K562 (cell line): Measurements from ENCODE around the gene GPR37L1. TPM values are rescaled to one million over a fixed set of nuclear protein-coding genes. Genes with fewer than 3 reads are reported as not detected.

ENCODE experiments used
- ADNP ChIP-seq: fragments of 200-800 bp; sonication (Bioruptor generic); IDR thresholded peaks from 2 replicates; pipeline ENCODE4 v1.6.1; 2016; ENCODE audit warnings: missing genetic modification characterization, missing compliant biosample characterization
- ASH1L ChIP-seq: fragments of 450-650 bp; IDR thresholded peaks from 2 replicates; pipeline ENCODE4 v1.6.1; 2018; ENCODE audit warnings: borderline replicate concordance, mild to moderate bottlenecking, low read depth; ENCODE audit not compliant: partially characterized antibody
- COPS2 ChIP-seq: fragments of 450-650 bp; conservative IDR thresholded peaks from 2 replicates; pipeline ENCODE4 v1.6.1; 2016; ENCODE audit warnings: mild to moderate bottlenecking, moderate library complexity
- DDX20 ChIP-seq: fragments of 450-650 bp; IDR thresholded peaks from 2 replicates; pipeline ENCODE4 v1.6.1; 2016; ENCODE audit warnings: missing genetic modification characterization, low read depth, mild to moderate bottlenecking, missing compliant biosample characterization, moderate library complexity
- EP300 ChIP-seq: IDR thresholded peaks from 2 replicates; pipeline ENCODE4 v1.6.1; 2012; ENCODE audit warnings: low read length, improper control_type of control experiment
- KDM5B ChIP-seq: fragments of 200-600 bp; sonication (generic); IDR thresholded peaks from 2 replicates; pipeline ENCODE4 v1.6.1; 2012; ENCODE audit warnings: low read depth, mild to moderate bottlenecking, moderate library complexity, low read length, control low read depth, inconsistent platforms; ENCODE audit not compliant: insufficient replicate concordance
- KHSRP ChIP-seq: fragments of 450-650 bp; IDR thresholded peaks from 2 replicates; pipeline ENCODE4 v1.6.1; 2017
- MYBL2 ChIP-seq, 2 experiments: fragments of 450-650 bp in 1 of 2; sonication (generic) in 1 of 2; formaldehyde crosslinking in 1 of 2; IDR thresholded peaks; 2 replicates each; pipeline versions ENCODE4 v1.6.1 to v1.8.1; 2017 to 2022; ENCODE audit warnings: borderline replicate concordance in 1 of 2, inconsistent platforms in 1 of 2, low read depth in 1 of 2, mild to moderate bottlenecking in 1 of 2, missing genetic modification reagents in 1 of 2, moderate library complexity in 1 of 2
- MYC ChIP-seq, 2 experiments: fragments of 250-450 bp in 1 of 2; sonication (Bioruptor Pico) in 1 of 2; IDR thresholded peaks; 2 replicates each; pipeline versions ENCODE4 v1.5.1 to v1.6.1; 2012 to 2021; ENCODE audit warnings: low read depth in 2 of 2, borderline replicate concordance in 1 of 2, improper control_type of control experiment in 1 of 2, low read length in 1 of 2, mild to moderate bottlenecking in 1 of 2, moderate library complexity in 1 of 2
- NFRKB ChIP-seq: fragments of 450-650 bp; IDR thresholded peaks from 2 replicates; pipeline ENCODE4 v1.6.1; 2016; ENCODE audit warnings: low read depth
- RBM39 ChIP-seq: fragments of 200-400 bp; formaldehyde crosslinking; optimal IDR thresholded peaks from 2 replicates; pipeline ENCODE3; 2018; ENCODE audit warnings: low read depth, low read length
- TAF1 ChIP-seq: IDR thresholded peaks from 2 replicates; pipeline ENCODE4 v1.6.1; 2011; ENCODE audit warnings: mild to moderate bottlenecking, low read length, moderate library complexity; ENCODE audit not compliant: insufficient read depth, control insufficient read depth, severe bottlenecking; ENCODE audit errors: extremely low read depth
- TCF7L2 ChIP-seq: fragments of 150-350 bp; IDR thresholded peaks from 2 replicates; pipeline ENCODE4 v1.6.1; 2016; ENCODE audit warnings: low read depth, mild to moderate bottlenecking, low read length, moderate library complexity
- ZNF316 ChIP-seq: fragments of 450-650 bp; IDR thresholded peaks from 2 replicates; pipeline ENCODE4 v1.6.1; 2016
- ZNF318 ChIP-seq, 2 experiments: fragments of 450-650 bp; IDR thresholded peaks; 2 replicates each; pipeline ENCODE4 v1.6.1; 2016; ENCODE audit warnings: mild to moderate bottlenecking in 2 of 2, borderline replicate concordance in 1 of 2, low read depth in 1 of 2, moderate library complexity in 1 of 2
- ZNF717 ChIP-seq: fragments of 250-450 bp; sonication (Bioruptor Pico); IDR thresholded peaks from 2 replicates; pipeline ENCODE4 v1.5.0; 2021
- polyA plus RNA-seq, 8 experiments: library from polyadenylated mRNA; depleted of rRNA in 4 of 8; stranded (reverse) in 5 of 8; unstranded in 3 of 8; fragments of >200 nt; fragmentation: Nextera tagmentation in 2 of 8; fragmentation: Illumina TruSeq in 1 of 8; extraction: Ambion mirVana in 2 of 8; extraction: Trizol in 1 of 8; gene quantifications; 2 replicates each; pipeline versions ENCODE4 v1.2.1 to v1.2.3, GENCODE V29; 2011 to 2014; ENCODE audit warnings: inconsistent platforms in 1 of 8, missing spikeins in 1 of 8
- total RNA-seq, 7 experiments: library from RNA; depleted of rRNA in 6 of 7; stranded (reverse); fragments of >200 nt in 6 of 7; fragmentation: Illumina TruSeq in 2 of 7; extraction: Trizol in 2 of 7; gene quantifications; 2 replicates each; pipeline versions ENCODE4 v1.2.1 to v1.2.3, GENCODE V29; 2011 to 2021; ENCODE audit warnings: low replicate concordance in 1 of 7
- TF ChIP-seq, protein P1 (sequence below): fragments of 250-450 bp; sonication (Bioruptor Pico); IDR thresholded peaks from 2 replicates; pipeline ENCODE4 v1.4.0; 2020; ENCODE audit warnings: borderline replicate concordance

Gene GPR37L1
- total and polyA plus RNA-seq, 9 of the 15 experiments (the other 6 are each of a cell fraction or from before 2014, with no cell fraction given), result not detected

DNA sequence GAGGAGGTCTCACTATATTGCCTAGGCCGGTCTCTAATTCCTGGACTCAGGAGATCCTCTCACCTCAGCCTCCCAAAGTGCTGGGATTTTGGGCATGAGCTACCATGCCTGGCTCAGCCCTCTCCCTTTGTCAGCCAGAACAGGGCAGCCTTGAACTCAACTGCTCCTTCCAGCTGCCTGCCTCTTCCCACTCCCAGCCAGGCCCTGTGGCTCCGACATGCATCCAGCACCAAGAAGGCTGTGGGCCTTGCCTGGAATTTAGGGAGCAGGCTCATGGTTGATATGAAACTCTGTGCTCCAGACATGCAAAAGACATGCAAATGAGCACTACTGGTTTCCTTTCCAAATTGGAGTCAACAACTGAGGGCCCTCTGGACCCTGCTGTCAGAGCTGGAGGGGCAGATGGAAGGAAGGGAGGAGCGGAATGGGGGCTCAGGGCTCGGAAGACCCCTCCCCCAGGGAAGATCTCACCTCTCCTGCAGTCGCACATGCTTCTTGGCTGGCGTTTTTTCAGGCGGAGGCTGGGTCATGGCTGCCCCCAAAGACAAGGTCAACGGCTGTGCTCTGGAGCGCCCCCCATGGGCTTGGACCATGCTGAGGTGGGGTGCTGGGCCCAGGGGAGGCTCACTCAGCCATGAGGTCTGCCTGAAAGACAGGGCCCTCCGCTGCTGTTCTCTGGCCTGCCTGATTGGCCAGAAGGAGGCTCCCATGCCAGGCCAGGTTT, 36.3 kb downstream of the GPR37L1 start (continued):
- TF ChIP-seq ASH1L, result no peak
- TF ChIP-seq NFRKB, result no peak; the same call in 1 of the 2 replicates
- no peak for TF ChIP-seq ADNP (tag)
- TF ChIP-seq EP300, result peak; percentile 60; the same call in 1 of the 2 replicates
- TF ChIP-seq COPS2, result no peak
- peak; percentile 53 for TF ChIP-seq TAF1
- TF ChIP-seq ZNF316, result no peak
- no peak for TF ChIP-seq DDX20
- no peak for TF ChIP-seq ZNF717
- TF ChIP-seq, protein P1, sequence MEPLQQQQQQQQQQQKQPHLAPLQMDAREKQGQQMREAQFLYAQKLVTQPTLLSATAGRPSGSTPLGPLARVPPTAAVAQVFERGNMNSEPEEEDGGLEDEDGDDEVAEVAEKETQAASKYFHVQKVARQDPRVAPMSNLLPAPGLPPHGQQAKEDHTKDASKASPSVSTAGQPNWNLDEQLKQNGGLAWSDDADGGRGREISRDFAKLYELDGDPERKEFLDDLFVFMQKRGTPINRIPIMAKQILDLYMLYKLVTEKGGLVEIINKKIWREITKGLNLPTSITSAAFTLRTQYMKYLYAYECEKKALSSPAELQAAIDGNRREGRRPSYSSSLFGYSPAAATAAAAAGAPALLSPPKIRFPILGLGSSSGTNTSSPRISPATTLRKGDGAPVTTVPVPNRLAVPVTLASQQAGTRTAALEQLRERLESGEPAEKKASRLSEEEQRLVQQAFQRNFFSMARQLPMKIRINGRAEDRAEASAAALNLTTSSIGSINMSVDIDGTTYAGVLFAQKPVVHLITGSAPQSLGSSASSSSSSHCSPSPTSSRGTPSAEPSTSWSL (CRISPR knock-in tag), result no peak; the same call in 1 of the 2 replicates
- TF ChIP-seq MYC (IDR thresholded peaks at IDR 0.05; ENCODE audit: low read depth, low read length), result peak; percentile 99
- peak; percentile 84 for TF ChIP-seq MYC (CRISPR knock-in tag; IDR thresholded peaks at IDR 0.05; ENCODE audit: borderline replicate concordance, low read depth)
- no peak; the same call in 1 of the 2 replicates for TF ChIP-seq MYBL2 (IDR thresholded peaks at IDR 0.05; ENCODE audit: low read depth)
- TF ChIP-seq MYBL2 (CRISPR knock-in tag; IDR thresholded peaks at IDR 0.05; ENCODE audit: borderline replicate concordance), result no peak
- TF ChIP-seq RBM39, result no peak
- TF ChIP-seq KHSRP, result no peak
- TF ChIP-seq KDM5B, result peak; percentile 36
- TF ChIP-seq ZNF318 (IDR thresholded peaks at IDR 0.05; ENCODE audit: borderline replicate concordance in 1 of 2, low read depth in 1 of 2), result no peak
- no peak for TF ChIP-seq TCF7L2
